AG09309 (cell line): ENCODE data around the gene ZBTB22.

Experiments
- DNase-seq: peaks from one replicate; pipeline ENCODE4 v3.0.0-alpha.2; 2010; ENCODE audit warnings: low read depth
- H3K4me3 ChIP-seq: 2 replicates; pipeline ENCODE4 v1.5.1; 2011; ENCODE audit warnings: mild to moderate bottlenecking, low read depth, low read length, moderate library complexity; ENCODE audit not compliant: control insufficient read depth
- CTCF ChIP-seq: IDR thresholded peaks from 2 replicates; pipeline ENCODE4 v1.5.1; 2011; ENCODE audit warnings: mild to moderate bottlenecking, low read depth, low read length, inconsistent platforms; ENCODE audit not compliant: insufficient read depth, control insufficient read depth; ENCODE audit errors: missing control alignments

Gene ZBTB22

GRCh38 chr6:33279971-33280511 lies 37.5 kb downstream of the ZBTB22 start:
- no peak for DNase-seq
- peak; percentile 60 for TF ChIP-seq CTCF
- no peak overlapping the region for H3K4me3 ChIP-seq

- no peak for TF ChIP-seq CTCF
- H3K4me3 ChIP-seq, result no peak overlapping the region
- DNase-seq, result no peak
Observed at GRCh38 chr6:33279257-33279695, 38.3 kb downstream of the ZBTB22 start.

GRCh38 chr6:33278810-33279209 lies 38.7 kb downstream of the ZBTB22 start:
- TF ChIP-seq CTCF, result no peak
- H3K4me3 ChIP-seq, result no peak overlapping the region
- DNase-seq, result no peak

GRCh38 chr6:33278392-33278741 lies 39.2 kb downstream of the ZBTB22 start:
- TF ChIP-seq CTCF, result no peak
- DNase-seq, result no peak
- no peak overlapping the region for H3K4me3 ChIP-seq

- no peak for TF ChIP-seq CTCF
- H3K4me3 ChIP-seq, result no peak overlapping the region
- DNase-seq, result no peak
Observed at GRCh38 chr6:33277663-33278391, 39.7 kb downstream of the ZBTB22 start.

GRCh38 chr6:33276864-33277662 lies 40.5 kb downstream of the ZBTB22 start, which contains the start of gene B3GALT4:
Gene B3GALT4, plus strand, starts transcription at chr6:33277123. Its CDS starts 297 bp downstream, at chr6:33277420.
- no peak for DNase-seq
- H3K4me3 ChIP-seq, result peak within 1 kb of the TSS; percentile 26

More at GRCh38 chr6:33276864-33277662, 40.5 kb downstream of the ZBTB22 start, which contains the start of gene B3GALT4:
- peak; percentile 37 for TF ChIP-seq CTCF
